Transverse colon (tissue), 4 donors: Measurements from ENCODE around the gene GMPR2. TPM values are rescaled to one million over a fixed set of nuclear protein-coding genes. Genes with fewer than 3 reads are reported as not detected.
"Not testable (repeated sequence)": the region's sequence is repeated elsewhere in the genome, so short reads cannot be mapped to it uniquely, and the experiment has no call there.

Experiments used
- DNase-seq: peaks from one replicate; pipeline ENCODE4 v3.0.0-alpha.2; 2019
- H3K27ac ChIP-seq, 4 donors: fragments of 200-600 bp; sonication (generic); 2 replicates each; pipeline ENCODE4 v1.5.1; 2016 to 2018; ENCODE audit warnings: inconsistent platforms in 4 of 4
- H3K27me3 ChIP-seq: fragments of 200-600 bp; sonication (generic); 2 replicates; pipeline ENCODE4 v1.5.1; 2017; ENCODE audit warnings: inconsistent platforms
- H3K36me3 ChIP-seq, 4 donors: fragments of 200-600 bp; sonication (generic); 2 replicates each; pipeline ENCODE4 v1.5.1; 2017 to 2019; ENCODE audit warnings: inconsistent platforms in 4 of 4
- H3K4me1 ChIP-seq, 4 donors: fragments of 200-600 bp; sonication (generic); 2 replicates each; pipeline ENCODE4 v1.5.1; 2017 to 2020; ENCODE audit warnings: inconsistent platforms in 4 of 4
- H3K4me3 ChIP-seq, 4 donors: fragments of 200-600 bp; sonication (generic); 1 replicate in 1 of 4; 2 replicates in 3 of 4; pipeline versions ENCODE4 v1.5.1 to v1.6.1; 2017 to 2019; ENCODE audit warnings: inconsistent platforms in 4 of 4
- H3K9me3 ChIP-seq, 2 donors: fragments of 200-600 bp; sonication (generic); 2 replicates each; pipeline ENCODE4 v1.5.1; 2017 to 2019; ENCODE audit warnings: inconsistent platforms in 2 of 2
- EP300 ChIP-seq: sonication (generic); formaldehyde crosslinking; IDR thresholded peaks from one replicate; pipeline ENCODE4 v1.6.1; 2017; ENCODE audit warnings: antibody characterized with exemption, low read depth
- POLR2A ChIP-seq: fragments of 450-650 bp; IDR thresholded peaks from one replicate; pipeline ENCODE4 v1.6.1; 2016; ENCODE audit warnings: antibody characterized with exemption, mild to moderate bottlenecking, moderate library complexity
- POLR2AphosphoS5 ChIP-seq, 3 donors: sonication (generic); formaldehyde crosslinking; IDR thresholded peaks; one replicate each; pipeline ENCODE4 v1.6.1; 2016; ENCODE audit warnings: antibody characterized with exemption in 3 of 3
- whole genome bisulfite sequencing, 2 donors: methylation state at CpG; one replicate each; pipeline ENCODE4 v1.1.5; 2018; ENCODE audit warnings: low coverage in 1 of 2; 5-methylcytosine and 5-hydroxymethylcytosine counted together
- in situ Hi-C, 4 donors: fragments of 200-750 bp; cut with MboI; loops; one replicate each; pipeline versions ENCODE4 v1.15.0 to v1.15.1; 2017; ENCODE audit warnings: low sequenced_read_pairs in 3 of 4, low pct_ligation_motif_present in 1 of 4, low pct_unique_long_range_greater_than_20kb in 1 of 4
- intact Hi-C: fragments of 100-400 bp; cut with DNase I; formaldehyde crosslinking; loops from one replicate; pipeline ENCODE4 v1.15.1; 2023; ENCODE audit warnings: low total_unique reads
- total RNA-seq, 4 donors: library from RNA; depleted of rRNA; stranded (reverse); fragments of >200 nt; gene quantifications; one replicate each; pipeline ENCODE4 v1.1.0, GENCODE V29; 2016
- TF ChIP-seq, protein P1 (sequence below), 5 experiments: fragments of 200-600 bp in 3 of 5; fragments of 450-650 bp in 2 of 5; sonication (generic) in 3 of 5; IDR thresholded peaks; 1 replicate in 2 of 5; 2 replicates in 3 of 5; pipeline ENCODE4 v1.5.1; 2016 to 2017; ENCODE audit warnings: antibody characterized with exemption in 5 of 5, inconsistent platforms in 3 of 5, mild to moderate bottlenecking in 2 of 5, moderate library complexity in 1 of 5

GMPR2 gene
- total RNA-seq, 4 donors from 2014 or later, result 4.2 to 72.5 (median 46.3) TPM

DNA sequence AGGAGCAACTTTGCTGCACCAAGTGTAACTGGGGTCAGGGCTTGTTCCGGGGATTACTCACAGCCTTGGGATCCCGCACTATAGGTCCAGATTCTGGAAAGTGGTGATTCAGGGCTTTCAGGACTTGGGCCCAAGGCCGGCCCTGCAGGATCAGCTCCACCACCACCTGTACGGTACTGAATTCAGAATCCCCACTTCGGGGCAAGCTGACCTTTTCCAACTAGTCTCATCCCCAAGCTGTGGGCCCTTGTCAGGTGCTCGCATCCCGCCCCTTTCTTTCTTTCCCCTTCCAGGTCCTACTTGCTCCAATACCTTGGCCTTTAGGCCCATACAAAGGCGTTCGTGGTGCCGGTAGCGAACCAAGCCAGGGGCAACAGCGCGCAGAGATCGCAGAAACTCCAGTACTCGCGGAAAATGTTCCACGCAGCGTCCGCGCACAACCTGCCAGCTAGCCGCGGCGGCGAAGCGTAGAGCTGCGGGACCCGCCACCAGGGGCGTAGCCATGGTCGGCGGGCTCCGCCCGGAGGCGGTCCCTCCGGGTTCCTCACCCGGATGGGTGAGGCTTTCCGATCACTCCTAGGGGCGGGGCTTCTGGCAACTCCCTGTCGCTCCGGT lies 9.2 kb downstream of the GMPR2 start:
- 0 to 1% methylated on average over 3 to 39 of the region's 39 CpGs for WGBS, 2 donors
- DNase-seq, result peak; percentile 95
- no peaks in the 10 kb centered on the region for H3K27me3 ChIP-seq
- H3K27ac ChIP-seq, result peak overlapping the region; percentile 97 to 100 (median 98)
- H3K9me3 ChIP-seq, result no peaks in the 10 kb centered on the region
- intact Hi-C loops, result no loop called here
- peaks cover 28 to 40% (median 30%) of the 10 kb centered on the region in 4 donors for H3K4me1 ChIP-seq
- peak overlapping the region; percentile 54 to 78 (median 59) for H3K4me3 ChIP-seq
- TF ChIP-seq, protein P1, sequence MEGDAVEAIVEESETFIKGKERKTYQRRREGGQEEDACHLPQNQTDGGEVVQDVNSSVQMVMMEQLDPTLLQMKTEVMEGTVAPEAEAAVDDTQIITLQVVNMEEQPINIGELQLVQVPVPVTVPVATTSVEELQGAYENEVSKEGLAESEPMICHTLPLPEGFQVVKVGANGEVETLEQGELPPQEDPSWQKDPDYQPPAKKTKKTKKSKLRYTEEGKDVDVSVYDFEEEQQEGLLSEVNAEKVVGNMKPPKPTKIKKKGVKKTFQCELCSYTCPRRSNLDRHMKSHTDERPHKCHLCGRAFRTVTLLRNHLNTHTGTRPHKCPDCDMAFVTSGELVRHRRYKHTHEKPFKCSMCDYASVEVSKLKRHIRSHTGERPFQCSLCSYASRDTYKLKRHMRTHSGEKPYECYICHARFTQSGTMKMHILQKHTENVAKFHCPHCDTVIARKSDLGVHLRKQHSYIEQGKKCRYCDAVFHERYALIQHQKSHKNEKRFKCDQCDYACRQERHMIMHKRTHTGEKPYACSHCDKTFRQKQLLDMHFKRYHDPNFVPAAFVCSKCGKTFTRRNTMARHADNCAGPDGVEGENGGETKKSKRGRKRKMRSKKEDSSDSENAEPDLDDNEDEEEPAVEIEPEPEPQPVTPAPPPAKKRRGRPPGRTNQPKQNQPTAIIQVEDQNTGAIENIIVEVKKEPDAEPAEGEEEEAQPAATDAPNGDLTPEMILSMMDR (IDR thresholded peaks at IDR 0.05), result peak; percentile 63 to 88 (median 67)
- TF ChIP-seq POLR2AphosphoS5 (IDR thresholded peaks at IDR 0.05), result peak in 1 of 3 donors; percentile 28
- no peak for TF ChIP-seq POLR2A
- in situ Hi-C loops, result loop anchor here (5.0 to 25.0 kb wide), 3 partner anchors 55 to 195 kb away; partner anchors contain the start of genes CBLN3 (in 3 of the 4), KHNYN (in 3 of the 4), SDR39U1 (in 3 of the 4) and DHRS1 (in 1 of the 4)
- peaks cover 0 to 32% (median 10%) of the 10 kb centered on the region in 4 donors for H3K36me3 ChIP-seq

DNA sequence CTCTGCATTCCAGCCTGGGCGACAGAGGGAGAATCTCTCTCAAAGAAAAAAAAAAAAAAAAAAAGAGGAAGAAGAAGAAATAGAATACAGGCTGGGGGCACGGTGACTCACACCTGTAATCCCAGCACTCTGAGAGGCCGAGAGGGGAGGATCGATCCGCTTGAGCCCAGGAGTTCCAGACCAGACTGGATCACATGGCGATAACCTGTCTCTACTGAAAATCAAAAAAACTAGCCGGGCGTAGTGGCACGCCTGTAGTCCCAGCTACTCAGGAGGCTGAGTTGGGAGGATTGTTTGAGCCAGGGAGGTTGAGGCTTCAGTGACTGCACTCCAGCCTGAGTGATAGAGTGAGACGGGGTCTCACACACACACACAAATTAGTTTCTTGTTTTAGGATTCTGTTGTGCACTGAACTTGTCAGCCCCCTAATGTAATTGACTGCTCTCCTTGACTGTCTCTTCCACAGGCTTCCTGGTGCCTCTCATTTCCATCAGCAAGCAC lies 10.7 kb downstream of the GMPR2 start:
- no peak for DNase-seq
- Histone ChIP-seq H3K36me3 (peaks cover 0 to 19% (median 9%) of the 10 kb centered on the region in 4 donors), H3K9me3 (no peaks in the 10 kb centered on the region), H3K4me1 (peaks cover 28 to 40% (median 30%) of the 10 kb centered on the region in 4 donors), H3K27ac (peak overlapping the region; percentile 97 to 100 (median 98)), H3K4me3 (peak overlapping the region in 3 of 4 donors; percentile 54 to 78 (median 60)), H3K27me3 (no peaks in the 10 kb centered on the region)
- intact Hi-C loops, result no loop called here
- in situ Hi-C loops, result loop anchor here (5.0 to 25.0 kb wide), 3 partner anchors 54 to 194 kb away; partner anchors contain the start of genes CBLN3 (in 3 of the 4), KHNYN (in 3 of the 4), SDR39U1 (in 3 of the 4) and DHRS1 (in 1 of the 4)
- TF ChIP-seq, protein P1 (IDR thresholded peaks at IDR 0.05), result no peak
- WGBS, 2 donors, result 38% methylated on average over 10 of the region's 10 CpGs; no CpG with 5 or more reads in 1 of the 2 donors

DNA sequence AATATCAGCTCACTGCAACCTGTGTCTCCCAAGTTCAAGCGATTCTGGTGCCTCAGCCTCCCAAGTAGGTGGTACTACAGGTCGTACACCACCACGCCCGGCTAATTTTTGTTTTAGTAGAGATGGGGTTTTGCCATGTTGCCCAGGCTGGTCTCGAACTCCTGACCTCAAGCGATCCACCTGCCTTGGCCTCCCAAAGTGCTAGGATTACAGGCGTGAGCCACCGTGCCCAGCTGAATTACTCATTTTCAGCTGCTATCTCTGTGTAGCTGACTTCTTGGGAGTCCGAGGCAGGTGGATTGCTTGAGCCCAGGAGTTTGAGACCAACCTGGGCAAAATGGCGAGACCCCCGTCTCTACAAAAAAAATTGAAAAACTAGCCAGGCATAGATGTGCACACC lies 12.6 kb downstream of the GMPR2 start:
- intact Hi-C loops, H3K27me3 ChIP-seq, H3K4me3 ChIP-seq, H3K27ac ChIP-seq, H3K36me3 ChIP-seq, H3K9me3 ChIP-seq: not testable (repeated sequence)
- H3K4me1 ChIP-seq, result peaks cover 17 to 24% (median 22%) of the 10 kb centered on the region in 4 donors
- 80 to 95% methylated on average over 1 to 11 of the region's 11 CpGs for WGBS, 2 donors
- DNase-seq, result peak; percentile 4
- in situ Hi-C loops, result loop anchor here (5.0 to 25.0 kb wide), 3 partner anchors 47 to 192 kb away; partner anchors contain the start of genes CBLN3 (in 3 of the 4), KHNYN (in 3 of the 4) and SDR39U1 (in 3 of the 4)

DNA sequence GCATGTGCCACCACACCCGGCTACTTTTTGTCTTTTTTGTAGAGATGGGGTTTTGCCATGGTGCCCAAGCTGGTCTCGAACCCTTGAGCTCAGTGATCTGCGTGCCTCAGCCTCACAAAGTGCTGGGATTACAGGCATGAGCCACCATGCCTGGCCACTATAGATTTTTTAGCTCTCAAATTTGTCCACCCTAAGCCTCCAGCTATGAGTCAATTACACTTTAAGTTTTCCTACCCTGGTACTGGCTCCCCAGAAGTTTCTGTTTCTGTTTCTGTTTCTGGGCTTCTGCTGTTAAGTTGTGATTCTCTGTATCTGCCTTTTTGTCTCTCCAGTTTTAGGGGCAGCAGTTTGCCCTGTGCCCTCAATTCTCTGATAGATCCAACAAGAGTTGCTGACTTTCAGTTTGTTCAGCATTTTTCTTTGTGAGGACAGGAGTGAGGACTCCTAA lies 14.1 kb downstream of the GMPR2 start:
- H3K27ac ChIP-seq, result peak overlapping the region in 1 of 4 donors; percentile 42
- H3K36me3 ChIP-seq, result no peaks in the 10 kb centered on the region
- in situ Hi-C loops, result loop anchor here (5.0 to 25.0 kb wide), 3 partner anchors 46 to 191 kb away; partner anchors contain the start of genes CBLN3 (in 3 of the 4), KHNYN (in 3 of the 4) and SDR39U1 (in 3 of the 4)
- WGBS, 2 donors, result 75% methylated on average over 3 of the region's 3 CpGs; no CpG with 5 or more reads in 1 of the 2 donors
- no peak overlapping the region for H3K4me3 ChIP-seq
- intact Hi-C loops, result no loop called here
- no peaks in the 10 kb centered on the region for H3K9me3 ChIP-seq
- H3K27me3 ChIP-seq, result no peaks in the 10 kb centered on the region
- TF ChIP-seq POLR2A (no peak), EP300 (no peak), POLR2AphosphoS5 (IDR thresholded peaks at IDR 0.05) (no peak)
- TF ChIP-seq, protein P1 (IDR thresholded peaks at IDR 0.05), result no peak
- H3K4me1 ChIP-seq, result peaks cover 4 to 9% (median 8%) of the 10 kb centered on the region in 4 donors
- DNase-seq, result peak; percentile 5
